ENCODE data around the gene PCYT1B.

The PCYT1B gene

DNA sequence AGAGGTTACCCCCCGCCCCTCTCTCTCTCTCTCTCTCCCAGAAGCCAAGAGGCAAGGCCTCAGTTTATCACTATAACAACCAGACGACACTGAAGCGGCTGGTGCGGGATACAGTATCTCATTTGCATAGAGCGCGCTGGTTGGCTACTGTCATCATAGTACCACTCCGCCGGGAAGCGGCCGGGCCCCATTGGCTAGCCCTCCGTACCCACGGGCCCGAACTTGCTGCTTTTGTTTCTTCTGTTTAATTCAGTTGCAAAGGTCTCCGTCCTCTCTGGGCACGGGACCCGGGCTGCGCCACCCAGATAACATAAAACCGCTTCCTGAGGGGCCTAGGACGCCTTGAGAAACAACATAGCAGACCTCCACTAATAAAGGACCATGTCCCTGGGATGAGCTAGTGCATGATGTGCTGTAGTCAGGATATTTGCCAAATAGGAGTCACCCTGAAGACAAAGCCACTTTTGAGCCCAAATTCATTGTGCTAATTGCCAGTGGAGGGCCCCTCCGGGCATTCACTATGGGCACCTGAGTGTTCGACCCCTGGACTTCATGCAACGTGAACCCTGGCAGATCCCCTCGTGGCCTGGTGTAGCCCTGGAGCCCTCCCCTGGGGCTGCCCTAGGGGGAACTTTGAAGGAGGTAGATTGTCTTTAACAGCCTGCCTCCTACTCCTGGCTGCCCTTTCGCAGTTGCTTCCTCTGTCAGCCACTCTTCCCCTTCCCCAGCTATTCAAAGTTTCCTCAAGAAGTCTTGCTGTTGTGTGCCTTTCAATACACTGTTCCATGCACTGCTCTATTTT is at the start of gene PCYT1B:
PCYT1B (minus strand) TSS at position 91 of the 802 bp plus-strand sequence. CDS start 242 bp downstream, outside the sequence.
- peak in 55 of 56 donors; percentile 1 to 80 (median 45) for DNase-seq

DNA sequence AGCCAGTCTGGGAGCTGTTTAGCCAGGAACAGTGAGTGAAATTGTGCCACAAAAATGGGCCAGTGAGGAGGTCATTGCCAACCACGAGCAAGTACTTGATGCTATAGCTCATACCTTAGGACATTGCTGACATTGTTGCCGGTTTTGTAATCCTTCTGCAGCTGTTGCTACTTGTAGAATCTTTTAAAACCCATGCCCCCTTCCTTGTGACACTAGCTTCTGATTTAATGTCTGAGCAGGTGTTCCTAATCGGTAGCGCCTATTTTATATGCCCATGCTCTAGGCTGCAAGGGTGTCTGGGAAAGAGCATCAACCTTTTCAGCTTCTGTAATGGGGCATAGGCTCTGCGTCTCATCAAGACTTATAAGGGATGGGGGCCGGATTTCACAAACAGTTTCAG is 49.1 kb upstream of the PCYT1B start:
- DNase-seq, result no peak

DNA sequence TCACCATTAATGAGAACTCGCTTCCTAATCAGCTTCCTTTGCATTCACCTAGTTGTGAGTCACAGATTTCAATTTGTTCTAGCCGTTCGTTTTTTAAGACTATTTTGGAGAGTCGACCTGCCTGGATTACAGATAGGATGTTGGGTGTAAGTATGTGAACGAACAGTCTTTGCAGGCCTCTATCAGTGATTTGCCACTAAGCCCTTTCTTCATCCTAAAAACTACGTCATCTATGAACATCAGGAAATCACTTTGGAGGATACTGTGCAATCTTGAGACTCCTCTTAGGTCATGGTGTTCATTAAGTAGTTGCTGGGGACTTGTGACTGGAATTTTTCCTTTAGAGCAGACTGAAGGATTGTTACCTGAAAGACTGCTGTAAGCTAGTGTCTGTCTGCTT is 47.7 kb upstream of the PCYT1B start:
- no peak for DNase-seq

DNA sequence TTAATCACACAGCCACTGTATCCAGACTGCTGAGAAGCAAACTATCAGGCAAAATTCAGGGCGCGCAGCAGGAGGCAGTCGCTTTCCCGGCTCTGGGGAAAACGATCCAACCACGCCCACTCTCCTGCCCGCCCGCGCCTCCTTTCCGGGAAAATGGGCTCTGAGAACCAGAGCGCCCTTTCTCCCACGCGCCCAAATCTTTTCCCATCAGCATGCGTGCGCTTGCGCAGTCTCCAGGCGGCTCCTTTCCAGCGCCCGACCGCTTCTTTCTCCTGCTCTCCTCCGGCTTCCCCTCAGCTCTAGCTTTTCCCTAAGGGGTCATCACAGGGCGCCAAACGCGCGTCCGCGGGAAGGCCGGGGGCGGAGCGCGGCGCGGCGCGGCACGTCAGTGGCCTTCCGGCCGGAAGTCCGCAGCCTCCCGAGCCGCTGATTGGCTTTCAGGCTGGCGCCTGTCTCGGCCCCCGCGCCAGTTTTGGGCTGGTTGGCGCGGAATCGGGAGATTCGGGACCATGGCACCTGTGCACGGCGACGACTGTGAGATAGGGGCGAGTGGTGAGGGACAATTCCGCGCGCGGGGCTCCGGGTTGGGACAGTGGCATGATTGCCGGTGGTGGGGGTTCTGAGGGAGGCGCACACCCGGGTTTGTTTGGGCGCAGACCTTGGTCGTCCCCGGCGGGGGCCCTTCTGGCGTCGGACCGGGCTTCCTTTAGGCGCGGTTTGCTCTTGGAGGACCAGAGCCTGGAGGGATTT is 46.5 kb upstream of the PCYT1B start, which contains the start of gene POLA1:
POLA1 (plus strand) TSS at position 466 of the 750 bp plus-strand sequence; CDS start at position 510, 44 bp downstream.
- peak; percentile 2 to 94 (median 86) for DNase-seq

DNA sequence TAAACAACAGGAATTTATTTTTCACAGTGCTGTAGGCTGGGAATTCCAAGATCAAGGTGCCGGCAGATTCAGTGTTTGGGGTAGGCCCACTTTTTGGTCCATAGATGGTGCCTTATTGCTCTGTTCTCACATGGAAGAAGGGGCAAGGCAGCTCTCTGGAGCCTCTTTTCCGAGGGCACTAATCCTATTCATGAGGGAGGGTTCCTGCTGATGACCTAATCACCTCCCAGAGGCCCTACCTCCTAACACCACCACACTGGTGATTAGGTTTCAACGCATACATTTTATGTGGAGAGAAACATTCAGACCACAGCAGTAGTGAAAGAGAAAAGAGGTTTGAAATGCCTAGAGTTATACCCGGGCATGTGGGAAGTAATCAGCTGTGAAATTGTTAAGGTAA is 45.2 kb upstream of the PCYT1B start:
- no peak for DNase-seq

DNA sequence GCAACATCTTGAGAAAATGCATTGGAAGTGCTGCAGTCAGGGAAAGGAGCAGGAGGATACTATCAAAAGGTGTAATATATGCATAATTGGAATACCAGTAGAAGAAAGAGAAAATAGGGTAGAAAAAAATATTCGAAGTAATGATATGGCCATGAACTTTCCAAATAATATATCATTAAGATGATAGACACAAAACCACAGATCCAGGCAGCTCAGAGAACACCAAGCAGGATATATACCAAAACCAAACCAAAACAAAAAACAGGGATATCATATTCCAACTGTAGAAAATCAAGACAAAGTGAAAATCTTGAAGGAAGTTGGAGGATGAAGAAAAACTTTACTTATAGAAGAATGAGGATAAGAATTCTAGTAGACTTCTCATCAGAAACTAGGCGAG is 36.9 kb upstream of the PCYT1B start:
- DNase-seq, result no peak

DNA sequence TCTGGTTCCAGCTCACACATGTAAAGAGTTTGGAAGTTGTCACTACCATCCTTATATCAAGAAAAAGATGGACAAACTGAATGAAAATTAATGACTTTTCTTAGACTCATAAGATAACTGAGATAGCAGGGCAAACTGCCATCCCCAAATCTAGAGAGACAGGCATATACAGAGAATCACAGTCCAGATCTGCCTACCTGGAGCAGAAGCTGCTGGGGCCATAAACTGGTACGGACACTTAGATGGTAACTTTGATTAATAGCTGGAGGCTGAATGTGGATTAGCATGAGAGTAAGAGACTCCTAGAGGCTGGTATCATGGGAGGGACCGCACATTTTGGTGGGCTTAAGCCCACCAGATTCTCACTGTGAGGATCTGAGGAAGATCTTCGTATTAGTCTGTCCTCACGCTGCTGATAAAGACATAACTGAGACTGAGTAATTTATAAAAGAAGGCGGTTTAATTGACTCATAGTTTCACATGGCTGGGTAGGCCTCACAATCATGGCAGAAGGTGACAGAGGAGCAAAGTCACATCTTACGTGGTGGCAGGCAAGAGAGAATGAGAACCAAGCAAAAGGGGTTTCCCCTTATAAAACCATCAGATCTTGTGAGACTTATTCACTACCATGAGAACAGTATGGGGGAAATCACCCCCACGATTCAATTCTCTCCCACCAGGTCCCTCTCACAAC is 35.7 kb upstream of the PCYT1B start:
- no peak for DNase-seq

DNA sequence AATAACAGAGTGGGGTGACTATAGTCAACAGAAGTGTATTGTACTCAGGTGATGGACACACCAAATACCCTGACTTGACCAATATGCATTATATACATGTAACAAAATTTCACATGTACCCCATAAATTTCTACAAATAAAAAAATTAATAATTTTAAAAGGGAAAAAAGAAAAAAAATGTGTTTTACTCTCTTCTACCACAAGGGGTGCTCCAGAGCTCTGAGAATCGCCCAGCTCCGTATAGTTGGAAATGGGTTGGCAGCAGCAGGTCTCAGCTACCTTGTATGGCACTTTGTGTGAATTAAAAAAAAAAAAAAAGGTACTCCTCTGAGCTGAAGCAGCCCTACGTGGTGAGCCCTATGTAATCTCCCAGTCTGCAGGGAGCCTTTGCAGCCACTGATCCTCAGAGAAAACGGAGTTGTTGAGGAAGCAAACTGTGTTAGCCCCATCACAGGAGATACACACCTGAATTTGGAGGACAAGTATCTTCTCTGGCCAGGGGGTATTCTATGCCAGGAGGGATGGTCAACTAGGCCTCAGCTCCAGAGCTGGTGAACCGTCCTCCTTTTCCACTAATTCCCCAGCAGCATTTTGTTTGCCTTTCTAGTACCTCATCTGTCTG is 29.4 kb upstream of the PCYT1B start:
- DNase-seq, result no peak

DNA sequence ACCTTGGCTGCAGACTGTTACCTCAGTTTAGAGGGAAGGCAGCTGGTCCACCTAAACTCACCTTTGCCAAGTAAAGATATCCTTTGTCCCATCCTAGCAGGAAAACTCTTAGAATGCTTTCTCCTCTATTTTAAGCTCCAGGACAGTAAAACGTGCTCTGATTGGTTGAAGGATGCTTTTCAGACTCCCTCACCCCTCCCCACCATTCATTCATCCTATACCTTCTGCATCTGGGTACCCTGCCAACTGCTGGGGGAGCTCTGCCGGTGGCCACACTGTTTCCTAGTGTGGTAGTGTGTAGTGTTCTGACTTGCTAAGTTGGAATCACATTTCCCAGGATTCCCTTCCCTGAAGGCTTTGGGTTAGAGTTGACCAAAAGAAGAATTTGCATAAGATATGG is 26.3 kb upstream of the PCYT1B start:
- DNase-seq, result no peak

DNA sequence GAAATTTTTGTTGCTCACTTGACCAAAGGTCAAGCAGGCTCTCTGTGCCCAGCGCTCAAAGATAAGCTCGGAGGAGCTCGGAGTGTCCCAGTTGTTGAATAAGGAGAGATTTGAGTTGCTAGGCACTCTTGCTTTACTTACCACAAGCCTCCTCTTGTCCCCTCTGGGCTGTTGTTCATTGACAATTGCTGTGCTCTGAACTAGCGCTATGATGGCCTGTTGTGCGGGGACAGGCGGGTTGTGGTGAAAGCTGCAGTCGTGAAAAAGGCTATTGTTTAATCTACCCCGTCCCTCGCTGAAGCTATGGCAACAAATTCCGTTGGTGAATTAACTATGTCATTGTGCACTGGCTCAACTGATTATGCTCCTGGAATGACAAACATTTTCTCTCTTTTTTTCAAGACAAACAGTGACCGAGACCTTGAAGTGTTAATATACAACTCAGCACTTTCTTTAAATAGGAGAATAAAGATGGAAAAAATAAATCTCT is 25.6 kb upstream of the PCYT1B start:
- peak in 50 of 56 donors; percentile 0 to 71 (median 38) for DNase-seq

DNA sequence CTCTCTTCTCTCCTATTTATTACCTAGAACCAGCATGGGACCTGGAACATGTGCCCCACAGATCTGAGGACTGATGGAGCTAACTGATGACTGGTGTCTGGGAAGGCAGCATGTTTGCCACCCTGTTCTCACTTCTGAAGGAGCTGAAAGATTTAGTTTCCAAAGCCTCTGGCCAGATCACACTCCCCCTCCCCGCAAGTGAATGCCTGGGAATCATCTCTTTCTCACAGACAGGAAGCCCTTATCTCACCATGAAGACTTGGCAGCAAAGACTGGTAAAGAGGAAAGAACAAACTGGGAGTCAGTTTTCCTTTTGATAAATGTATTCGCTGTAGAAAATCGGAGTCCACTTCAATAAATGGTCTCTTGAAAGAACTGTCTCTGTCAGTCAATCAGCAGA is 21.0 kb upstream of the PCYT1B start:
- no peak for DNase-seq

DNA sequence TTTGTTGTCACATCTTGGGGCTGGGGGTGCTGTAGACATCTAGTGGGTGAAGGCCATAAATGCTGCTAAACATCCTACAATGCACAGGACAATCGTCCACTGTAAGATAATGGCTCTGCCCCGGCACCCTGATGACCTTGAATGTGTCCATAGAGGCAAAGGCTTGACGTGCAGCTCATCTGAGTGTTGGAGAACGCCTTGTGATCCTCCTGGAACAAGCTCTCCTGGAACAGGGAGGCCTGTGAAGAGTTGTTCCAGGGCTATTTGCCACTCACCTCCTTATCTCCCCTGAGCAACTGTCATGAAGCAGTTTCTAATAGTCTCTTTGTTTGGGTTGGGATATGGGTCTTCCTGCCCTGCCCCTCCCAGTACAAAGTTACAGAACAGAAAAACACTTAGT is 15.2 kb upstream of the PCYT1B start:
- no peak for DNase-seq

DNA sequence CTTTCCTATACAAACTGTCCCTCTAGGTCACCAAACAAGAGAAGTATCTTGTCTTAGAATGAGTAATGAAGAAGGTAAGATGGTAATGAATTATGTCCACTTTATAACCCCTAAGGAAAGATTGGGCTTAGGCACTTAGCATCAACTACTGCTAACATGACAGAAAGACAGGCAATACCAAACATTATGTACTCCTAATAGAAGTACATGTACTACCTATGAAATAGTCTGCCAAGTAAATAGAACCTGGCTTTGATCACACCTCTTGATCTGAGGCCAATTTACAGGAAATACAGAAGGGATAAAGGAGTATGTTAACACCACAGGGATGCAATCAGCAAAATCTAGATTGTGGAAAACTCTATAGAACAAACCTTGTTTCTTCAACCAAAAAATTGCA is 14.1 kb upstream of the PCYT1B start:
- DNase-seq, result no peak

DNA sequence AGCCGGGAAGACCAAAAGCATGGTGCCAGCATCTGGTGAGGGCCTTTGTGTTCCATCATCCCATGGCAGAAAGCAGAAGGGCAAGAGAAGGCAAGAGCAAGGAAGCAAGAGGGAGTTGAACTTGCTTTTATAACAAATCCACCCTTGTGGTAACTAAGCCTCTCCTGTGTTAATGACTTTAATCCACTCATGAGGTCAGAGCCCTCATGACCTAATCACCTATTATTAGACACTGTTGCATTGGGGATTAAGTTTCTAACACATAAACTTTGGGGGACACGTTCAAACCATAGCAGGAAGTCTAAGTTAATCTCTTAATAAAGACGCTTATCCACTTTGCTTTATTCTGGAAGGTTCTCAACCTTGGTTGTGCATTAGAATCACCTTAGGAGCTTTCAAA is 12.5 kb upstream of the PCYT1B start:
- no peak for DNase-seq

DNA sequence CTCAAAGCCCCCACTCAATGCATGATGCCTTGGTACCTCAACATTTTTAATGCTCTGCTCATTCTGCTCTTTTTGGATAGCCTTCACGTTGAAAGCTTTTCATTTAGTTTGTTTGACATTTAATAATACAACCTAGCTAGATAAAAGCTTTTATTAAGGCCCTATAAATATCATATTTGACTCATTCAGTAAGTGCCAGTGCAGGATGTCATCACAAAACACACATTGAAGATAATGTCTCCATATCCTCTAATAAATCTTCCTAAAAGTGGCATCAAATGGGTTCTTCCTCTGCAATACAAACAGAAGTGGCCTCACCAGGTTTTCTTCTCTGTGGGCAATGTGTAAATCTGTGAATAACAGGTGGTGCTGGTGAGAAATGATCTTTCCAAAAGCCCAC is 12.0 kb upstream of the PCYT1B start:
- DNase-seq, result no peak

DNA sequence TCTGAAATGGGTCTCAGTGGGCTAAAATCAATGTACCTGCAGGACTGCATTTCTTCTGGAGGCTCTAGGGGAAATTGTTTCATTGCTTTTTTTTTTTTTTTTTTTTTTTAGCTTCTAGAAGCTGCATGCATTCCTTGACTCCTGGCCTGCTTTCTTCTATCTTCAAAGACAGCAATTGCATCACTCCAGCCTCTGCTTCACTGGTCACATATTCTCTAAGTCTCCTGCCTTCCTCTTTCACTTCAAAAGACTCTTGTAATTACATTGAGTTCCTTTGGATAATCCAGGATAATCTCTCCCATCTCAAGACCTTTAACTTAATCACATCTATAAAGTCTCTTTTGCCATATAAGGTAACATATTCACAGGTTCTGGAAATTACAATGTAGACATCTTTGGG is 11.3 kb upstream of the PCYT1B start:
- DNase-seq, result no peak

DNA sequence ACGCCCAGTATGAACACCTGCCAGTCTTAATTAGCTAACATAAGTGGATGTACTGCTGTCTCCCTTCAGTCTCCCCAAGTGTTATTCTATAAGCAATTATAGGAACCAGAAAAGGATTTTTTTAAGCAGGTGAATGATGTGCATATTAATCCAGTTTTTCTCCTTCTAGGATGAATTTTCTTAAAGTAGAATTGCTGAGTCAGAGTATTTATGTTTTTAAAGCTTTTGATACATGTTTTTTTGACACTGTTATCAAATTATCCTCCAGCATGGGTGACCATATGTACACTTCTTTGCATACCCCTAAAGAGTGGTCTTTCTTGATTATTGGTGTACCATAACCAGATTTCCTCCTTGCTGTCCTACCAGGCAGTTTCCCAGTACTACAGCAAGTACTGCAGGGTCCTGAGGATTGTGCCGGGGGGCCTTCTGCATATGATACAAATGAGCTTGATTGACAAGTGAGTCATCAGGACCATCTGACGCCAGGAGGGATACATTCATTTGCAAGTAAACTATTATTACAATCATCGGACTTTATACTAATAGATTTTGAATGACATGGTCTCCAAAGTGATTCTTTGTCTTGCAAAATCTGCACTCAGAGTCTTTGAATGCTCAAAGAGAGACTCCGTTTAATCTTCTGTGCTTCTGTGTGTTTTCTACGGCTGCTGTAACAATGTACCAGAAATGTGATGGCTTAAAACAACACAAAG is 10.7 kb upstream of the PCYT1B start:
- peak in 1 of 56 donors; percentile 9 for DNase-seq

DNA sequence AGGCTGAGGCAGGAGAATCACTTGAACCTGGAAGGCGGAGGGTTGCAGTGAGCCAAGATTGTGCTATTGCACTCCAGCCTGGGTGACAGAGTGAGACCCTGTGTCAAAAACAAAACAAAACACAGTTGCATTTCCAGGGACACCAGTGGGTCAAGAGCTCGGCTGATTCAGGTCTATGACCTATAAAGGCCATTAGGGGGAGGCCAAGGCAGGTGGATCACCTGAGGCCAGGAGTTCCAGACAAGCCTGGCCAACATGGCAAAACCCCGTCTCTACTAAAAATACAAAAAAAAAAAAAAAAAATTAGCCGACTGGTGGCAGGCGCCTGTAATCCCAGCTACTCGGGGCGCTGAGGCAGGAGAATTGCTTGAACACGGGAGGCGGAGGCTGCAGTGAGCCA is 8.5 kb upstream of the PCYT1B start:
- DNase-seq, result peak in 4 of 56 donors; percentile 0 to 2 (median 0)

DNA sequence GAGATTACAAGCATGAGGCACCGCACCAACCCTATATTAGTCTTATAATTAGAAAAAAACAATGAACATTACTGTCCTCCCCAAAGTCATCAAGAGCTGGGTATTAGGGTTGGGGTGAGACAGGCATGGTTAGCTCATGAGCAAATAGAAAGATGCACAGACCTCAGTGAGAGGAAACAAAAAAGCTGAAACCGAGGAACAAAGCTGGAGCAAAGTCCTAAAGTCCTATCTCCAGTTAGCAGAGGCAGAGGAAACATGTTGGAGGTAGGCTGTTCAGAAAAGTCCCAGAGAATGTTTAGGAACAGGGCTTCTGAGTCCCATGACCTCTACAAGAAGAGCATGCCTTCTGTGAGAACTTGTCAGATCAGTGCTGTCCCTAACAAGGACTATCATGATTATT is 4.6 kb upstream of the PCYT1B start:
- no peak for DNase-seq

DNA sequence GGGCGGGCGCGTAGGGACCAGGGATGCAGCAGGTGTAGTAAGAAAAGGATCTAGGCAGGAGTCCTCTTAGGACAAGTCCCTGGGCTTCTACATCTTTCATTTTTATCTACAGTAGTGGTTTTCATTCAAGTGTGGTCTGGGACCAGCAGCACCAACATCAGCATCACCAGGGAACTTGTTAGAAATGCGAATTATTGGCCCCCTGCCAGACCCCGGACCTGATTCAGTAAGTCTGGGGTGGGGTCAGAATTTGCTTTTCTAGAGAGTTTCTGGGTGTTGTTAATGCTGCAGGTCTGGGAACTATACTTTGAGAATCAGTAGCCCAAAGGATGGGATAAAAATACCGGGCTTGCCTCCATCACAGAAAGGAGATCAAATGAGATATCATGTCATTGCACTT is 1.3 kb upstream of the PCYT1B start:
- no peak for DNase-seq

DNA sequence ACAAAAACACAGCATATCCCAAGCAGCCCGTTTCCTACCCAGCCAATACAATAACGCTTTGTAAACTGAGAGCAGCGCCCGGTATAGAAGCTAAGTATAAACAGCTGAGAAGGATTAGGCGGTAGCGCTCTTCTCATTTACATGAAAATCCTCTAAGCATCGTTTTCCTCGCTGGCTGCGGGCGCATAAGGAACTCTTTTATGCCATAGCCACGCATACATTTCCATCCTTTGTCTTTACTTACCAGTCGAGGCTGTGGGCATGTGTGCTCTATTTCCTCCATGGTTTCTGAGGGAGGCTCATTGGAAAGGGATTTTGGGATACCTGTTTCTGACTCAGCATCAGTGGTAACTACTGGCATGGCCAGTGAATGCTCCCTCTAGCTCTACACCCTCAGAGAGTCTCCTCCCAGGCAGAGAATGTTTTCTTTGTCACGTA is 383 bp downstream of the PCYT1B start:
- DNase-seq, result peak in 25 of 56 donors; percentile 1 to 47 (median 16)
